GM20431 (cell line): ENCODE results near the gene FRMD4A.

ENCODE experiments used
- in situ Hi-C: fragments of 300-500 bp; cut with MseI, MboI; formaldehyde crosslinking; loops from one replicate; pipeline ENCODE4 v1.15.0; 2020; ENCODE audit warnings: low sequenced_read_pairs; ENCODE audit not compliant: unreplicated experiment

The FRMD4A gene

GRCh38 chr10:13759168-13759567, 571.6 kb downstream of the FRMD4A start:
- in situ Hi-C loops = no loop called here

GRCh38 chr10:13758756-13759155, 572.0 kb downstream of the FRMD4A start:
- in situ Hi-C loops = no loop called here

GRCh38 chr10:13758312-13758711, 572.4 kb downstream of the FRMD4A start:
- in situ Hi-C loops = no loop called here

- in situ Hi-C loops = no loop called here
Measured at GRCh38 chr10:13754277-13754676, 576.4 kb downstream of the FRMD4A start.

- in situ Hi-C loops = no loop called here
Measured at GRCh38 chr10:13751191-13751764, 579.4 kb downstream of the FRMD4A start.

GRCh38 chr10:13750299-13751190, 580.2 kb downstream of the FRMD4A start:
- in situ Hi-C loops = no loop called here

GRCh38 chr10:13745271-13745670, 585.5 kb downstream of the FRMD4A start:
- in situ Hi-C loops = no loop called here

GRCh38 chr10:13743963-13744362, 586.8 kb downstream of the FRMD4A start:
- in situ Hi-C loops = no loop called here

- in situ Hi-C loops = no loop called here
Measured at GRCh38 chr10:13743101-13743693, 587.5 kb downstream of the FRMD4A start.

GRCh38 chr10:13741438-13741837, 589.3 kb downstream of the FRMD4A start:
- in situ Hi-C loops = no loop called here

- in situ Hi-C loops = no loop called here
Measured at GRCh38 chr10:13740461-13740860, 590.3 kb downstream of the FRMD4A start.

GRCh38 chr10:13739183-13739582, 591.5 kb downstream of the FRMD4A start:
- in situ Hi-C loops = no loop called here

- in situ Hi-C loops = no loop called here
Measured at GRCh38 chr10:13736506-13736905, 594.2 kb downstream of the FRMD4A start.

GRCh38 chr10:13734151-13734550, 596.6 kb downstream of the FRMD4A start:
- in situ Hi-C loops = no loop called here

GRCh38 chr10:13733071-13733470, 597.7 kb downstream of the FRMD4A start:
- in situ Hi-C loops = no loop called here

- in situ Hi-C loops = no loop called here
Measured at GRCh38 chr10:13732465-13732881, 598.3 kb downstream of the FRMD4A start.

GRCh38 chr10:13731799-13732198, 598.9 kb downstream of the FRMD4A start:
- in situ Hi-C loops = no loop called here

- in situ Hi-C loops = no loop called here
Measured at GRCh38 chr10:13730956-13731355, 599.8 kb downstream of the FRMD4A start.

GRCh38 chr10:13730306-13730652, 600.4 kb downstream of the FRMD4A start:
- in situ Hi-C loops = no loop called here

- in situ Hi-C loops = no loop called here
Measured at GRCh38 chr10:13729586-13730305, 601.0 kb downstream of the FRMD4A start.
